Uterus (tissue), 2 donors: Measurements from ENCODE around the gene SLC22A1.

Experiments
- CTCF ChIP-seq, 4 experiments: fragments of 200-600 bp in 2 of 4; fragments of 450-650 bp in 2 of 4; sonication (generic) in 2 of 4; IDR thresholded peaks; one replicate each; pipeline ENCODE4 v1.5.1; 2016 to 2019; ENCODE audit warnings: antibody characterized with exemption in 4 of 4, mild to moderate bottlenecking in 2 of 4, moderate library complexity in 1 of 4
- POLR2A ChIP-seq, 2 donors: fragments of 450-650 bp; IDR thresholded peaks; one replicate each; pipeline ENCODE4 v1.6.1; 2016; ENCODE audit warnings: antibody characterized with exemption in 2 of 2, mild to moderate bottlenecking in 1 of 2, moderate library complexity in 1 of 2

GRCh38 chr6:160178271-160178670 is 56.7 kb downstream of the SLC22A1 start:
- no peak for TF ChIP-seq CTCF (IDR thresholded peaks at IDR 0.05)
- no peak for TF ChIP-seq POLR2A (IDR thresholded peaks at IDR 0.05)
